ENCODE results near the gene TRIM16. TPM values are rescaled to one million over a fixed set of nuclear protein-coding genes. Genes with fewer than 3 reads are reported as not detected.
"Not testable (repeated sequence)": the region's sequence is repeated elsewhere in the genome, so short reads cannot be mapped to it uniquely, and the experiment has no call there.

TRIM16 gene
- total and polyA plus RNA-seq, 2 donors = 14.7 to 24.1 TPM

DNA sequence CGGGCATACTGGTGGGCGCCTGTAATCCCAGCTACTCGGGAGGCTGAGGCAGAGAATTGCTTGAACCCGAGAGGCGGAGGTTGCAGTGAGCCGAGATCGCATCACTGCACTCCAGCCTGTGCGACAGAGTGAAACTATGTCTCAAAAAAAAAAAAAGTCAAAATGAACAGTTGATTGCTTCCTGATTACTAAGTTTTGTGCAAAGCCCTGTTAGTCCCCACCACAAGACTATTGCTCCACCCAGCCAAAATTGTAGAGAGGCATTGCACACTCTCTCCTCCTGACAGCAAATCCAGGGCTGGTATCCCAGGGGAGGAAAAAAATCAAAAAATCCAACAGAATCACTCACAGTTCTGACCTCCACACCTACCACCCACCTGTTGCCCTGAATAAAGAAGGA lies 91.2 kb downstream of the TRIM16 start:
- H3K9me3 ChIP-seq (ENCODE audit: control insufficient read depth in 2 of 2, insufficient read depth in 1 of 2, low read length in 1 of 2); H3K4me1 ChIP-seq (ENCODE audit: control insufficient read depth in 2 of 2, insufficient read depth in 2 of 2, low read length in 2 of 2); H3K36me3 ChIP-seq (ENCODE audit: control insufficient read depth in 2 of 2, insufficient read depth in 2 of 2, low read length in 1 of 2); H3K27ac ChIP-seq (ENCODE audit: low read depth in 1 of 2, low read length in 1 of 2); DNase-seq (ENCODE audit: low read depth in 6 of 9, low spot score in 9 of 9); H3K4me3 ChIP-seq (ENCODE audit: low read length in 2 of 2); H3K27me3 ChIP-seq (ENCODE audit: control insufficient read depth in 2 of 2, insufficient read depth in 1 of 2, low read length in 1 of 2): not testable (repeated sequence)
- WGBS = 90% methylated on average over 8 of the region's 8 CpGs

DNA sequence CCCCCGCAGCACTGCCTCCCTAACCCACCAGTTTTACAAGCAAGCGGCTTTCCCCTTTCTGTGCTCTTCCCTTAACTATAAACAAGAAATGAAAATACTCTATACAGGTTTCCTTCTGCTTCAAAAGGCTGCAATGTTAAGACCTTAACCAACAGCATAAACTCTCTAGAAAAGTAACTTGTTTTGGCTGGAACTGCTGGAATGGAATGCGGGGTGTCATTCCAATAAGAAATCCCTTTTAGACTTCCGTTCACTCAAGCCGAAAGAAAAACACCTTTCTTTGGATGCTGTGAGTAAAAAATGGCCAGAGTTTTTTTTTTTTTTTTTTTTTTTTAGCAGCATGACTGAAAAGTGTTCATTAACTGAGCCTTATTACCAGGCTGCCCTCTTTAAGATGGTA lies 92.1 kb downstream of the TRIM16 start:
- DNase-seq (ENCODE audit: low read depth in 6 of 9, low spot score in 9 of 9) = peak in 4 of 9 donors; percentile 4 to 34 (median 14)
- H3K36me3 ChIP-seq (ENCODE audit: control insufficient read depth in 2 of 2, insufficient read depth in 2 of 2, low read length in 1 of 2); H3K27ac ChIP-seq (ENCODE audit: low read depth in 1 of 2, low read length in 1 of 2); H3K27me3 ChIP-seq (ENCODE audit: control insufficient read depth in 2 of 2, insufficient read depth in 1 of 2, low read length in 1 of 2); H3K4me3 ChIP-seq (ENCODE audit: low read length in 2 of 2); H3K4me1 ChIP-seq (ENCODE audit: control insufficient read depth in 2 of 2, insufficient read depth in 2 of 2, low read length in 2 of 2); H3K9me3 ChIP-seq (ENCODE audit: control insufficient read depth in 2 of 2, insufficient read depth in 1 of 2, low read length in 1 of 2): not testable (repeated sequence)
- 41% methylated on average over 5 of the region's 5 CpGs for WGBS

DNA sequence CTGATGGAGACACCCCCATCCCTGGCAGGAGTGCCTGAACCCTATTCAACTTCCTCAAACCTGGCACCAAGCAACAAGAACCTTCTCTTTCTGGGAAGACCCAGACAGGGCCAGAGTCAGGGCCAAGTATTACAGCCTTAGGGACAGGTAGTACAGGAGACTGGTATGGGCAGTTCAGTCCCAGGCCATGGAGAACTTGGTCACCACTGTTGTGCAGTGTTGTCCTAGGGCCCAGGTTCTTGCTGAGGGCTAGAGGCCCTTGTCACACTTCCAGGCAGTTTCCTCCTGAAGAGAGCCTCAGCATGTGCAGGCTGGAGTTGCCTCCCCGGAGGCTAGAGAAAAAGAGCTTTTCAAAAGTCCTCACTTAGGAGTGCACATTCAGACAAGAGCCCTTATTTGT lies 93.3 kb downstream of the TRIM16 start:
- not testable (repeated sequence) for H3K27me3 ChIP-seq (ENCODE audit: control insufficient read depth in 2 of 2, insufficient read depth in 1 of 2, low read length in 1 of 2); H3K9me3 ChIP-seq (ENCODE audit: control insufficient read depth in 2 of 2, insufficient read depth in 1 of 2, low read length in 1 of 2); H3K4me1 ChIP-seq (ENCODE audit: control insufficient read depth in 2 of 2, insufficient read depth in 2 of 2, low read length in 2 of 2); H3K4me3 ChIP-seq (ENCODE audit: low read length in 2 of 2); H3K36me3 ChIP-seq (ENCODE audit: control insufficient read depth in 2 of 2, insufficient read depth in 2 of 2, low read length in 1 of 2); H3K27ac ChIP-seq (ENCODE audit: low read depth in 1 of 2, low read length in 1 of 2); DNase-seq (ENCODE audit: low read depth in 6 of 9, low spot score in 9 of 9)
- 83% methylated on average over 1 of the region's 1 CpG for WGBS

DNA sequence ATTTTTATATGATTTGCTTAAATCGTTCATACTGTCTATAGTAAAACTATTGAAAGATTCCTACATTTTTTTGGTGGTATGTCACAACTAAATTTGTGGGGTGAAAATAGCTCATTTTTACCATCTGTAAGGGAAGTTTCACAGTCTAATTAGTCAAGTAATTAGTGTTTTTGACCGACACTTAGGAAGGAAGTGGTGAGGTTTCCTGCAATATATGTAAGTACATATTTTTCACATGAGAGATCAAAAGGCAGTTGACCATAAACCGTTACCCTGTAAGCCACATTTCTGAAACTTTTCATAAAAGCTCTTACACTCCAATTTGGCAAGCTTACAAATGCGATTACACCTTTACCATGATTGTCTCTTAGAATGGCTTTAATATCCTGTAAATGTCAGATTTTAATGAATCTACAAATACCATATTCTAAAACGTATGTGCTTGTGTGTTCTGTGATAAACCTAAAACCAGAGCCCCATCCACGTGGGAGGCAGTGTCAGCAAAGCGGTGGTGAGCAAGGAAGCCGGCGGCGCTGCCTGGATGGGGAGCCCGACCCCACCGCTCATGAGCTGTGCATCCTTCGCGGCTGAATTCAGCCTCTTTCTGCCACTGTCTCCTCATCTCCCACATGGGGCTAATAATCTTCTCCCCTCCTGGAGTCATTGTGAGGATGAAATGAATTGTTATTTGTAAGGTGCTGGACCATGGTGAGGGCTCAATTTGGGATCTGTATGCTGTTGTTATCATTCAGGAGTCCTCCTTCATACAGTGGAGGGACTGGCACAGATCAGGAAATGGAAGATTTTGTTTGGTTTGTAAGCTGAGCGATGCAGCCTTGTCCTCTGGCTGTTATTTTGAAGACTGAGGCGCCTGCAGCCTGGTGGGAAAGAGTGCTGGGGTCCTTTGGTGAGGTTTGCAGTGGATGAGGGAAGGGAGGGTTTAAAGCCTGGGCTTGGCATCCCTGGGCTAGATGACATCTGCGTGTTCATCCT lies 94.3 kb downstream of the TRIM16 start:
- H3K4me1 ChIP-seq (ENCODE audit: control insufficient read depth in 2 of 2, insufficient read depth in 2 of 2, low read length in 2 of 2); H3K36me3 ChIP-seq (ENCODE audit: control insufficient read depth in 2 of 2, insufficient read depth in 2 of 2, low read length in 1 of 2): not testable (repeated sequence)
- 8% methylated on average over 13 of the region's 17 CpGs for WGBS

DNA sequence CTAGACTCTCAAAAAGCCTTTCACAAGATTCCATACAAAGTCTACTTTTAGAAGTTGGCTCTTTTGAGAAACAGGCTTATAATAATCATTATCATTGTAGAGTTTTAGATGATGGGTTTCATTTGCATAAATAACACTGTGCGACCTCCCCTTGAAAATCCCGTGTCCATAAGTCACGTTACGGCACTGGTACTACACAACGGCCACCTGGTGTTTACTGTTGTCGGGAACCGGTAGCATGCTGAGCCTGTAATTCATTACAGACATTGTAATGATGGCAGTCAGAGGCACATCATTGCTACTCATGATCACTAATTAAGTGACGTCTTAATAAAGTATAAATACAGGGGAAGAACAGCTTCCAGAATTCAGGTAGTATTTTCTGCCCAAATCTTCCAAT lies 96.1 kb downstream of the TRIM16 start:
- not testable (repeated sequence) for H3K36me3 ChIP-seq (ENCODE audit: control insufficient read depth in 2 of 2, insufficient read depth in 2 of 2, low read length in 1 of 2); H3K4me3 ChIP-seq (ENCODE audit: low read length in 2 of 2); H3K9me3 ChIP-seq (ENCODE audit: control insufficient read depth in 2 of 2, insufficient read depth in 1 of 2, low read length in 1 of 2); H3K4me1 ChIP-seq (ENCODE audit: control insufficient read depth in 2 of 2, insufficient read depth in 2 of 2, low read length in 2 of 2); H3K27ac ChIP-seq (ENCODE audit: low read depth in 1 of 2, low read length in 1 of 2); H3K27me3 ChIP-seq (ENCODE audit: control insufficient read depth in 2 of 2, insufficient read depth in 1 of 2, low read length in 1 of 2); DNase-seq (ENCODE audit: low read depth in 6 of 9, low spot score in 9 of 9)
- 88% methylated on average over 8 of the region's 8 CpGs for WGBS

More for the DNA sequence above, 94.3 kb downstream of the TRIM16 start:
- H3K9me3 ChIP-seq (ENCODE audit: control insufficient read depth in 2 of 2, insufficient read depth in 1 of 2, low read length in 1 of 2); H3K27ac ChIP-seq (ENCODE audit: low read depth in 1 of 2, low read length in 1 of 2); H3K27me3 ChIP-seq (ENCODE audit: control insufficient read depth in 2 of 2, insufficient read depth in 1 of 2, low read length in 1 of 2); H3K4me3 ChIP-seq (ENCODE audit: low read length in 2 of 2): not testable (repeated sequence)
- peak in 1 of 9 donors; percentile 18 for DNase-seq (ENCODE audit: low read depth in 6 of 9, low spot score in 9 of 9)

DNA sequence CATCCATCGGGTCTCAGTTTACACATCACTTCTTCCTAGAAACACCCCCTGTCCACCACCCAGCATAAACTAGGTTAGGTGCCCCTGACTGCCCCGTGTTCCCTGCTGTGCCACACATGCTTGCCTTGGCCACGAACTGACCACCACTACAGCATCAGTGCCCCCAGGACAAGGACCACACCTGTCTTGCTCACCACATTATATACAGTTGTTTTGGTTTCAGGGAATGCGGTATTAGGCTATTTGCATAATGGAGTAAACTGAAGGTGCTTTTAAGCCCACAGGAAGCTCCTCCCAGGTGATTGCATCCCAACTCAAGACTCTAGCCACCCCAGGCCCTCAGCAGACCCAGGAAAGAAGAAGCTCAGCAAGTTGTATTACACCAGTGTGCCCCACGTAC lies 100.8 kb downstream of the TRIM16 start:
- 92% methylated on average over 3 of the region's 5 CpGs for WGBS
- not testable (repeated sequence) for H3K4me1 ChIP-seq (ENCODE audit: control insufficient read depth in 2 of 2, insufficient read depth in 2 of 2, low read length in 2 of 2)

DNA sequence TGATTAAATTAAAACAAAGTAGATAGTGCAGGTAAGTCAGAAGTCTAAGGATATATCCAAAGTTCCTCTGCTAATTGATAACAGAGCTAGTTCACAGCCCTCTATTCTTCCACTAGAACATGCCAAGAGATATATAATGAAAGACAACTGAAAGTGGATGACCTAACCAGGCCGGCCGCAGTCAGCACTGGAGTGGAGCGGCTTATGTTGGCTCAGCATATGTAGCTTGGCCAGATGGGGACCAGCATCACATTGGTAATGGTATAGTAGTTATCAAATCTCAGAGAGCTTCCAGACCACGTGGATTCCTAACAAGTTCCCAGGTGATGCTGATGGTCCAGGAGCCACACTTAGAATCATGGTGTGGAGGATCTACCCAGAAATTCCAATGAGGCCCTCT lies 102.6 kb downstream of the TRIM16 start:
- not testable (repeated sequence) for H3K27me3 ChIP-seq (ENCODE audit: control insufficient read depth in 2 of 2, insufficient read depth in 1 of 2, low read length in 1 of 2); H3K9me3 ChIP-seq (ENCODE audit: control insufficient read depth in 2 of 2, insufficient read depth in 1 of 2, low read length in 1 of 2); H3K27ac ChIP-seq (ENCODE audit: low read depth in 1 of 2, low read length in 1 of 2); H3K4me3 ChIP-seq (ENCODE audit: low read length in 2 of 2); DNase-seq (ENCODE audit: low read depth in 6 of 9, low spot score in 9 of 9); H3K4me1 ChIP-seq (ENCODE audit: control insufficient read depth in 2 of 2, insufficient read depth in 2 of 2, low read length in 2 of 2); H3K36me3 ChIP-seq (ENCODE audit: control insufficient read depth in 2 of 2, insufficient read depth in 2 of 2, low read length in 1 of 2)
- 93% methylated on average over 4 of the region's 4 CpGs for WGBS

More for the DNA sequence above, 100.8 kb downstream of the TRIM16 start:
- H3K4me3 ChIP-seq (ENCODE audit: low read length in 2 of 2); H3K27ac ChIP-seq (ENCODE audit: low read depth in 1 of 2, low read length in 1 of 2); H3K9me3 ChIP-seq (ENCODE audit: control insufficient read depth in 2 of 2, insufficient read depth in 1 of 2, low read length in 1 of 2); H3K27me3 ChIP-seq (ENCODE audit: control insufficient read depth in 2 of 2, insufficient read depth in 1 of 2, low read length in 1 of 2); DNase-seq (ENCODE audit: low read depth in 6 of 9, low spot score in 9 of 9); H3K36me3 ChIP-seq (ENCODE audit: control insufficient read depth in 2 of 2, insufficient read depth in 2 of 2, low read length in 1 of 2): not testable (repeated sequence)

Other genes with a start within 250 kb of the TRIM16 start
- gene CDRT4, start 216.7 kb downstream of the TRIM16 start, total RNA-seq = 1.5 TPM
- 25.4 TPM for gene CDRT4, start 216.7 kb downstream of the TRIM16 start, polyA plus RNA-seq
- gene TVP23C, start 120.8 kb downstream of the TRIM16 start, total RNA-seq = 8.4 TPM
- gene TVP23C, start 120.8 kb downstream of the TRIM16 start, polyA plus RNA-seq = 5.9 TPM
- gene FBXW10B, start 64.6 kb downstream of the TRIM16 start, total RNA-seq = 0.80 TPM
- 1.6 TPM for gene FBXW10B, start 64.6 kb downstream of the TRIM16 start, polyA plus RNA-seq
- 26.1 TPM for gene ZNF286A, start 15.4 kb upstream of the TRIM16 start, total RNA-seq
- 9.4 TPM for gene ZNF286A, start 15.4 kb upstream of the TRIM16 start, polyA plus RNA-seq
- 0.09 TPM for gene TBC1D26, start 48.0 kb upstream of the TRIM16 start, total RNA-seq
- gene TBC1D26, start 48.0 kb upstream of the TRIM16 start, polyA plus RNA-seq = 0.43 TPM